ENCODE measurements around the gene SMIM12.
A peak's percentile ranks its signal among the peaks of the same experiment; 100 is the strongest.

SMIM12 gene, protein sequence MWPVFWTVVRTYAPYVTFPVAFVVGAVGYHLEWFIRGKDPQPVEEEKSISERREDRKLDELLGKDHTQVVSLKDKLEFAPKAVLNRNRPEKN

DNA sequence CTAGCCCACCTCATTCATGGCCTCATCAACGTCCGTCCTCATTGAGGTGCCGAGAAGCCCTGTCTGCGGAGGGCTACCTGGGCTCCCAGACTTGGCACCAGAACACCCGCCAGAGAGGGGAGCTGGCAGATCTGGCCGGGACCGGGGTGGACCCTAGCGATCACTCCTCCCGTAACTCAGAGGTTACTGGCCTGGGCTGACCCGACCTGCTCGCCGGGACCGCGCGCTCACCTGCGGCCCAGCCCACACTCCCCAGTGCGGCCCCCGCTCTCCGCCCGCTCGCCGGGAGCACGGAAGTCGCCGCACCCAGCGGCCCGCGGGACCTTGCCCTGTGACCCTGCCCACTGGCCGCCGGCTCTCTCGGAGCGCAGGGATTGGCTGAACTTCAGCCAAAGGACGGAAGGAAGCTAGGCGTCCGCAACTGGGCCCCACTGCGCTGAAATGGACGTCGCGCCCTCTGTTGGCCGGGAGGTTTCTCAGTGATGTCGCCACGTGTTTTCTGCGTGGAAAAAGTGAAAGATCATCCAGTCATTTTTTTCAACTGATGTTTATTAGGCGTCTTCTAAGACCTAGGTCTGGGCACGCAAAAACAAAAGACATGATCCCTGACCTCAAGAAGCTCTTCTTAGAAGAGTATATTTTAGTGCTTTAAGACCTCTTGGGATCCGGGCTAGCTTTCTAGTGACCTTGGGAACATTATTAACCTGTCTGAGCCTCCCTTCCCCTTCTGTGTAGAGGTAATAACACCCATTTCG lies at the start of gene SMIM12:
TSS of gene SMIM12 (minus strand) at position 304 of the 755 bp plus-strand sequence. CDS start 3,772 bp downstream, outside the sequence.
- peak; percentile 93 for DNase-seq

DNA sequence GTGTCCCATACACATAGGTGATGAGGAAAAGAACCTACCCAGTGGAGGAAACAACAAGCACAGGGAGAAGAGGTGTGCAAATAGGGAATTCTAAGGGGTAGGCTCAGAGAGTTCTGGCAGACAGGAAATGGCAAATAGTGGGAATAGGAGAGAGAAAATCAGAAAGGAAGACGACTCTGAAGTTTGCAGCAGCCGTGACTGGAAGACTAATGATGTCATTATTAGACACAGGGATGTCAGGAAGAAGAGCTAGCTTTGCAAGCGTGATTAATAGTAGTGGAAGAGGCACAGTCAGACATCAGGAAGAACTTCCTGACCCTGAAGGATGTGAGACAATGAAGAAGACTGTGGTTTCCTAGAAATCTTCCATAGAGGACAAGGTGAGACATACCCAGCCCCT lies 48.8 kb upstream of the SMIM12 start:
- DNase-seq = no peak

DNA sequence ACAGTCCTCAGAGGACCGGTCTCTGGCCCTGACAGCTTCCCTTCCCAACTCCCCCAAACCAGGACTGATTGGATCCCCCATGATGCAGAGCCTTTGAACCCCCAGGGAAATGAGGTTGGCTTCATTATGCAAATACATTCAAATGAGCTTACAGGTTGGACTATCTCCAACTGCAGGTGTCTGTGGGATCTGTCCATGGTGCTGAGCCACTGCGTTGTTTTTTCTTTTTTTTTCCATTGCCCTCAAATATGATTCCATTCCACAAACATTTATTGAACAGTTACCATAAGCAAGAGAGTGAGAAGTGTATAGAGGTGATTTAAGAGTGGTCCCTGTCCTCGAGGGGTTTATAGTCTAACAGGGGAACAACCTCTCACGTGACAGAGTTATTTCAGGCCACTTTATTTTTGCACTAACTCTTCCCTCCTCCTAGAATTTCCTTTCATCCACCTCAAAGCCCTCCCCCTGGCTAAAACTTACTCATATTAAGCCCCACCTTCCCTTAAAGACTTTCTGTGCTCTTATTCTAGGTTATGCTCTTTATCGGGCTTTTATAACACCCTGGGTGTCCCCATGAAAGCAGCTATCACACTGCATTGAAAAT lies 48.0 kb upstream of the SMIM12 start:
- DNase-seq = no peak

DNA sequence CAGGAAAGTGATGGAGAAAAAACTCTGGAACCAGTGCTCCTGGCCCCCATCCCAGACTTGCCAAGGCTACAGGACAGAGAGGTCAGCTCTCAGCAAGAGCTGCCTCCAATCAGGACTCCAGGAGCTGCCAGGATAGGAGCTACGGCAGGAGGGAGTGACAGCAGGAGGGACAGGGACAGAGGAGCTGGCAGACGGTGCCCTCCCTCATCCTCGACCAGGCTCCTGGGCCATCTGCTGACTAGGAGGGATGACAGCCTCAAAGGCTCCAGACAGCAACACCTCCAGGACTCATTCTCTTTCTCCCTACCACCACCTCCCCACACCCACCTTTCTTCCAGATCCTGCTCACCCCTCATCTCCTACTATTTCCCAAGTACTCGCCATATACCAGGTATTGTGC lies 47.2 kb upstream of the SMIM12 start:
- no peak for DNase-seq

DNA sequence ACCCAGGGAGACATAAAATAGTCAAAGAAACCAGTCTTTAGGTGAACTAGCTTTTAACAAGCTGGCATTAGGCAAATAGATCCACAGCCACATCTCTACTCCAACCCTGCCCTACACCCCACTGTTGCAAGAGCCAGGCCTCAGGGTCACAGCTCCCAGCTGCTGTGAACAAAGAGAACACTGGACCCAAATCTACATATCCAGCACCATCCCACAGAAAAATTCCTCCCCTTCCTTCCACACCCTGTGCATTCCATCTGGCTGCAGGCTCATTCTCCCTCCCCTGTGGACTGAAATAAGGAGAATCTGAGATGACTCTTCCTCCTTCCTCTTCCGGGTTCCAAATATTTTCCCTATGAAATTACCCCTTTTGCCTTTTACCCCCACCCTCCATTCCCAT lies 46.7 kb upstream of the SMIM12 start:
- DNase-seq = no peak

DNA sequence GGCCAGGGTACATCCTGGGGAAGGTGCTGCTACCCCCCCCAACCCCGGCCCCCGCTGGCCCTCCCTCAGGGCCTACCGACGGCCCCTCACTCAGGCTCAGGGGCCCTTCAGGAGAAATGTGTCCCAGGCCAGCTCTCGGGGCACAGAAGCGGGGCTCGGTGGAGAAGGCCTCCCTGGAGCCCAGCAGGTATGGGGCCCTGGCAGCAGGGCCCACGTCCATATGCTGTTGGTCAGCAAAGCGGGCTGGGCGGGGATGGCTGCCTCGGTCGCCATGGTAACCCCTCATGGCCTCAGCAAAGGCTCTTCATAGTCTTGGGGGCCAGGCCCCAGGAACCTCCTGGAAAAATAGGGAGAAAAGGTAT lies 45.5 kb upstream of the SMIM12 start:
- no peak for DNase-seq

DNA sequence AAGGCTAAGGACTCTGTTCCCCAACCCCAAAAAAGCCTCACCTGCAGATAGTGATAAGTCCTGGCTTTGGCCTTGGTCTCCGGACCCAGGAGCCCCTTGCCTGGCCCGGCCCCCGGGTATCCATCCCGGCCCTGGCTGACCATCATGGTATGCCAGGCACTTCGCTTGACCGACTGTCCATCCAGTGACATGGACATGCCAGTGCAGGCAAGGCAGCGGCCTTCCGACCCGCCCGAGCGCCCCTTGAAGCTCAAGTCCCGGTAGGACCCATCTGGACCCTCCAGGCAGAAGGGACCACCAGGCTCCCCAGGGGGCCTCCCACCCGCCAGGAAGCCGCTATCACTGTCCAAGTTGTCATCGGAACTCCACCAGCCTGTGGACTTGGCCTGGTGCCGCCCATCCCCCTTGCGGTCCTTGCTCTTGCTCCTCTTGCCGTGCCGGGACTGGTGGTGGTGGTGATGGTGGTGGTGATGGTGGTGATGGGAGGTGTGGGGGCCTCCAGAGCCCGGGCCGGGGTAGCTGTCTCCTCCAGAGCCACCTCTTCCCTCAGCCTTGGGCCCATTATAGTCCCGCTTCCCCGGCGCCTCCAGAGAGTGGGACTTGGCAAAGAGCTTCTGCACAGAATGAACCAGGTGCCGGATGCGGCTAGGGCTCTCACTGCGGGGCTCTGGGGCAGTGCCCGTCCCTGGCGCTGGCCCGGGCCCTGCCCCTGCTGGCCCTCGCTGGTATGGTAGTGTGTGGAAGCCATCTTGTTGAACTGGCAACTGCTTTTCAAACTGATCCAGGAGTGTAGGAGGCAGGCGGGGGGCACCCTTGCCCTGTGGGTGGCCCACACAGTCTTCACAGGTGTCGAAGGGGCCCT lies 44.9 kb upstream of the SMIM12 start:
- DNase-seq = no peak

DNA sequence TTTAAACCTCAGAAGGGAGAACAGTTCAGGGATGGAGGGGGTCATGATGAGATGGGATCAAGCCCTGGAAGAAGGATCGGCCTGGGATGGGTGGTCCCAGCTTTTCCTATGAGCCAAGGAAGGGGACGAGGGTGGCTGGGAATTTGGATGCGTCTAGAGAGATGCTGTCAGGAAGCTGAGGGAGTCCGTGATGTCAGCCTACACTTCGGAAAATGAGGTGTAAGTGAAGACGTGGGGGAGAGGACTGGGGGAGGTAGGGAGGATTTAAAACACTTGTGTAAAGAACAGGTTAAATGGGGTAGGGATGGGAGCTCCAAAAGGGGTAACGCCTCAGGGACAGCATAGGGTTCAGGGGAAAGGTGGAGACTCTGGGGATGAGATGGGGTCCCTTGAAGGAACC lies 42.4 kb upstream of the SMIM12 start:
- no peak for DNase-seq

DNA sequence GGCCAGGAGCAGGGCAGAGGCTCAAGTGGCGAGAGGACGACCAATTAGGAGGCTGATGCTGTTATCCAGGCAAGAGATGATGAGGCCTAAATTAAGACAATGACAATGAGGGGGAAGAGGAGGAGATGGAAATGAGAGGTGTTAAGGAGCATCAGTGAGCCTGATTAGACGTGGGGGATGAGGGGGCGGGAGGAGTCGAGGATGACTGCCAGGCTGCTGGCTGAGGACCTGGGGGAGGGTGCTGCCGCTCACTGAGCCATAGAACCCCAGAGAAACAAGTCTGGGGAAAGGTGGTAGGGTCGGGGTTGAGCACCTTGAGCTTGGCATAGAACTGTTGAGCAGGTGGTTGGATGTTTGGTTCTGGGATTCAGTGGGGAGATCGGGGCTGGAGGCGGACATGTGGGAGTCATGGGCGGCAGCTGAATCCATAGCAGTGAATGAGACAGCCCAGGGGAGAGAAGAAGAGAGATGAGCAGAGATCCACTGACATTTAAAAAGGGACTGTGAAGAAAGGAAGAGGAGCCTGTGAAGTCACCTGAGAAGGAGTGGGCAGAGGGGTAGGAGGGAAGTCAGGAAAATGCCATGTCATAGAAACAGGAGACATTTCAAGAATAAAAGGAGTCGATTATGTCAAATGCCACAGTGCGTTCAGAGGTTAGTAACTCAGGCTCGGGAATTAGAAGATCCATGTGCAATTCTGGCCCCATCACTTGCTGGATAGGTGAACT lies 41.4 kb upstream of the SMIM12 start:
- DNase-seq = no peak

DNA sequence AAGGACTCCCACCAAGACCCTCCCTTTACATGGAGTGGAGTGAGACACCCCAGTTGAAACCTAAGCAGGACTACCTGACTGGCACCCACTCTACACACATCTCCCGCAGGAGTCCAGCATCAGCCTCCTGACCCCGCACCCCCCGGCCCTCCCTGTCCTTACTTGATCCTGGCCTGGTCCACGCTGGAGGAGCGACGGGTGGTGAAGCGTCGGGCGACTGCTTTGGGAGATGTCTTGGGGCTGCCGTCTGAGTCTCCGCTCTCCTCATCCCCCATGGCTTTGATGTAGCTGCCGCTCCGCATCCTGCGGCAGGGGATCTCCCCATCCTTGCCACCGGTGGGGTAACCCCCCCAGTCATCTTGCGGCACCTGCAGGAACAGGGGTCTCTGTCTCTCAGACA lies 40.4 kb upstream of the SMIM12 start:
- no peak for DNase-seq

DNA sequence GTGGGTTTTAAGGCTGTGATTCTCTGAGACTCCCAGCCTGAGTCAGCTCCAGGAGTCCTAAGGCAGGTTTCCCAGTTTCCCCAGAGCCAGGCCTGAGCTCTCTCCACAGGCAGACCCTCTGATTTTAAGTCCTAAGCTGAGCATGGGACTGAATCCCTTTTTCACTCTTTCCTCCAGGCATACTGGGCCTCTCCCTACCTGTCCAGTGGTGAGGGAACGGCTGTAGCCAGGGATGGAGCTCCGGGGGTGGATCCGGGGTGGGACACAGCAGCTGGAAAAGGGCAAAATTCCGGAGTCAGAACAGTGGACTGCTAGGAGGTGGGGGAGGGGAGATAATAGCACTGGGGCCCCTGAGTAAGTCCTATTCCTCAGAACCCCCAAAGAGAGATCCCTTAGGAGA lies 39.9 kb upstream of the SMIM12 start:
- no peak for DNase-seq

DNA sequence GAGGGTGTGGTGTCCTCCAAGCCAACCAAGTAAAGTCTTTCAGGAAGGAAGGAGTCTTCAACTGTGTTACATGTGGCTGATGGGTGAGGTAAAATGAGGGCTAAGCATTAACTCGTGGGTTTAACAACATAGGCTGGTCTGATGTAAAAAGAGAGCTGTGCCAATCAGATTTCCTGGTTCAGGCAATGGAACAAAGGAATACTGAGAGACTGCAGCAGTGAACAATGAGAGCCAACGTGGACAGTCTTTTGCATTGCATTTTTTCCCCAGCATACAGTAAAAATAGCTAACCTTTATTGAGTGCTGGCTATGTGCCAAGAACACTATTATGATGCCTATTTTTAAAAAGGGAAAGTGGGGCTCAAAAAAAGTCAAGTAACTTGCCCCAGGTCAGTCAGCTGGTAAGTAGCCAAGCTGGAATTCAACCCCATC lies 38.8 kb upstream of the SMIM12 start:
- no peak for DNase-seq

DNA sequence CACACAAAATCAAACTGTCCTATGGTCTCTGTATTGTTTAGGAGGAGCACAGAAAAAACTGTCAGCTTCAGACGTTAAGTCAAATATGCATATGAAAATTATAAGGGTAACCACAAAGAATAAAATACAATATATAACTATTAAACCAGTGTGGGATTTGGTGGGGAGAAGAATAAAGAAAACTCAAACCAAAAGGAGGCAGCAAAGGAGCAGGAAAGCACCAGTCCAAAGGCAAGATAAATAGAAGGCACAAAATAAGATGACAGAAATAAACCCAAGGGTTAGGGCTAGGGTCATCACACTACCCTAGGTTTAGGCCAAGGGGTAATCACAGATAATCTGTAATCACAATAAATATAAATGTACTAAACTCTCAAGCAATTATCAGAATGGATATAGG lies 37.1 kb upstream of the SMIM12 start:
- DNase-seq = no peak

DNA sequence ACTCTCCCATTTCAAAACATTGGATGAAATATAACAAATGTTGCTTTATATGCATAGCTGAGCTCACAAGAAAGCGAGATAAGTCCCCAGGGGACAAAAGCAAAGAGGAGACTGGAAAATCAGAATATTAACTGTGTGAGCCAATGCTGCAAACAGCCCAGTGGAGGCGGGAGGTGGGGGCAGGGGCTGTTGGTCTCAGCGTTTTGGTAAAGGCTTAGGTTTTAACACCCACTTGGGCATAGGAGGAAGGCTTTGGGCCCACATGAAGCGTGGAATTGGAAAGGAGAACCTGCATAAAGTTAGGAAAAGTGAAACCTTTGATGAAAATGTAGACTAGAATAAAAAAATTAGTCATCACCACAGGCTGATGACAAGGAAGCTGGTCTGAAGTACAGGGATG lies 30.2 kb upstream of the SMIM12 start:
- DNase-seq = no peak

DNA sequence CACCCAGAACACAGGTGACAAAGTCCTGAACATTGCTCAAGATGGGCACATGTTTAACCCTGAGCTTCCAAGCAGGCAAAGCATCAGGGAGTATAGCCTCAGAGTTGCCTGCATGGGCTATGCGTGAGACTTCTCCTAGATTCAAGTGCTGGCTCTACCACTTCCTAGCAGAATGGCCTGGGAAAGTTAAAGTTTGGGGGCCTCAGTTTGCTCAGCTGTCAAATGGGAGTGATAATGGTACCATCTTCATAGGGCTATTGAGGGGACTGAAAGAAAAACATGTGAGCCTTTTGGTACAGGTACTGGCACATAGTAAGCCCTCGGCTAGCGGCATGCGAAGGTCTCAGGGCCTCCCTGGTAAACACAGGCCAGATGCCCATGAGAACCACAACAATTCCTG lies 28.0 kb upstream of the SMIM12 start:
- DNase-seq = no peak

DNA sequence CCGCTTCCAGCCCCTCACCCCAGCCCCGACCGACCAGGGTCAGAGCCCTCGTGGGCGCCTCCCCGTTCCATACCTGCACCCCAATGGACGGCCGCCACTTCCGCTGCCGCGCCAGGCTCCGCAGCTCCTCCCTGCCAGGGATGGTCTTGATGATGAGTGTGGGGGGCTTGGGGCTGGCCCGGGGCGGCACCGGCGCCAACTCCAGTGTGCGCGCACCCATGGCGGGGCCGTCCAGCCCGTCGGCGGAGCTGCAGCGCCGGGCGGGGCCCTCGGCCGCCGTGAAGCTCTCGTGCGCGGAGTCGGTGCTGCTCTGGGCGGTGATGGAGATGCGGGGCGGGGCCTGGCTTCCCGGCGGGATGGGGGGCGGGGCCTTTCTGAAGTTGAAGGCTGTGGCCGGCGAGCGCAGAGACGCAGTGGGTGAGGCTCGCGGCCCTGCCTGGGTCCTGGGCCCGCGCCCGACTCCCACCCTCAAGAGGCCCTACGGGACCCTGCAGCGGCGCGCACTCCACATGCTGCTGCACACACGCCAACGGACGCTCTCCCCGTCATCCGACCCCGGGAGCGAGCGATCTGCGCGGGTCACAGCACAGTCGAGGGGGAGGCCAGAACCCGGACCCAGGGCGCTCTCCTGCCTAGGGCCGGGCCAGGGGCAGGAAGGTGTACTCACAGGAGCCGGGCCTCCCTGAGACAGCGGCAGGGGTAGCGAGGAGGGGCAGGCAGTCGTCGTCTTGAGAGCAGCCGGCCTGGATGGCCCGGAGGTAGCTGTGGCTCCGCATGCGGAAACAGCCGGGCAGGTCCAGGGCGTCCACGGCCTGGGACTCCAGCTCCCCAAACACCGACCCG lies 26.1 kb upstream of the SMIM12 start:
- no peak for DNase-seq

DNA sequence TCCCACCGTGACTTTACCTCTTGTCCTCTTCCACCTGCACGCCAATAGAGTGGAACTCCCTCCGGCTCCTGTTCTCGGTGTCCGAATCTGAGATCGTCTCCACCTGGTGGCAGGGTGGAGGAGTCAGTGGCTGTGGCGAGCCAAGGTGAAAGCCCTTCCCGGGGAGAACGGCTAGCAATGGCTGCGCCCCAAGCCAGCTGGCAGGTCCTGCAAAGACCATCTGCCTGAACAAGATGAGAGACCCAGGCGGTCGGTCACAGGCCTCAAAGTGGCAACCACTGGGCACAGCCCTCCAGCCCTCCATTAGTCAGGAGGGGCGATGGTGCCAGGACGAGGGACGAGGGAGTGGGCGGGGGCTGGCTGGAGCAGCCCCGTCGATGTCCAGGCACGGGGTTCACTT lies 25.4 kb upstream of the SMIM12 start:
- DNase-seq = no peak

DNA sequence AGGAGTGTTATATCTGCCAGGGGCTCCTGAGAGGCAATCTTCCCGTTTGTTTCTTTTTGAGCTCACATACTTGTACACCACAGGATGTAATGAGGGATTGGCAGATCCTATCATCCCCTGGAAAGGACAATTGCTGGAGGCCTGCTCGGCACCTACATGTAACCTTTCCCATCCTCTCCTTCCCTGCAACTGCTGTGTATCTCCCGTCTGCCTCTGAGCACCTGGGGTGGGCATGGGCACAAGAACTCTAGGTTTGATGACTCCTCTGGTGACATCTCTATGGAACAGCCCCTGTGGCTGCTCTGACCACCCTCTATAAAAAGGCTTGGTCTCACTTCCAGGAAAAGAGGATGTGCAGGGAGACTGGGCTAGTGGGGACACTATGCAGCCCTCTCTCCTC lies 25.0 kb upstream of the SMIM12 start:
- no peak for DNase-seq

DNA sequence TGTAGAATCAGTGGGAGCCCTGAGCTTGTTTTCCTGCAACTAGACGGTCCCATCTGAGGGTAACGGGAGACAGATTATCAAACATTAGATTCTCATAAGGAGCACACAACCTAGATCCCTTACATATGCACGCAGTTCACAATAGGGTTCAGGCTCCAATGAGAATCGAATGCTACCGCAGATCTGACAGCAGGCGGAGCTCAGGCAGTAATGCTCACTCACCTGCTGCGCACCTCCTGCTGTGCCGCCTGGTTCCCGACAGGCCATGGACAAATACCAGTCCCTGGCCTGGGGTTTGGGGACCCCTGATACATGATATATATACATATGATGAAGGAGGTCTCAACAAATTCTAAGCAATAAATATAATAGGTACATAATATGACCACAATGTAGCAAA lies 19.7 kb upstream of the SMIM12 start:
- DNase-seq = no peak

DNA sequence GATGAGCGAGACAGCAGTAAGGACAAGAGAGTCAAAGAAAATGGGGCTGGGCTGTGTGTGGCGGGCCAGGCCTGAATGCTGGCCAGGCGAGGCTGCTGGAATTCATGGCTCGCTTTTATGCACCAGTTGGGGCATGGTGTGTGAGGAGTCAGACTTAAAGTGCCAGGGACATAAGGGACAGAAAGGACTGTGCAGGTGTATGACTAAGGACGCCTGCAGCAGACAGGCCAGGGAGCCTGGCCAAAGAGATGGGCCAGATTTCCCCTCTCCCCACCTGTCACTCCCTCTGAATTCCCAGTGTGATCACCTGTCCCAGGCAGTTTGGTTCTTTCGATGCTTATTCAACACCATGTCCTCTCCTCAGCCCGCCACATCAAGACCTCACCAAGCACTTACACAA lies 16.9 kb upstream of the SMIM12 start:
- DNase-seq = no peak

DNA sequence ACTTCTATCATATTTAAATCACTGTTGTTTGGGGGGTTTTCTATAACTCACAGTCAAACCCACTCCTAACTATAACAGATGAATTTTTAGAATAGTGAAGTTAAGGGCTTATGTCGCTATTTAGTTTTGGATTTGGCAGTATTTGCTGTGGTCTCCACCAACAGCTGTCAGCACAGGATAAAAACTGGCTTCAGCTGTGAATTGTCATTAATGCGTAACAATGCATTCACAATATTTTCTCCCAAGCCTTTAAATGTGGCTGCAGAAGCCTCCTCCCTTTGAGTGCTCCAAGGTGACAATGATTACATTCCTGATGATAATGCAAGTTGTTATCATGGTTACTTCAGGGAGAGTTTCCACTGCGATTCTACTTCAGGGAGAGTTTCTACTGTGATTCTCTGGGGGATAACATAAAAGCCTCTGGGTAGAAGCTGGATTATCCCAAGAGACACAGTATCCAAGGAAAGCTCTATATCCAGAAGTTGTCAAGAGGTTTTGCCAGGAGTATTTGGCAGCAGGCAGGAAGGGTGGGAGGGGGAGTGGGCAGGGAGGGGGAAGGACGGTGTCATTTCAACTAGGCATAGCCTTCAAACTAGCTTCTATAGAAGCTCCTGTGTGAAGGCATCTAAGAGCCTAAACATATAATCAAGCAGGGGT lies 14.9 kb upstream of the SMIM12 start:
- DNase-seq = no peak

DNA sequence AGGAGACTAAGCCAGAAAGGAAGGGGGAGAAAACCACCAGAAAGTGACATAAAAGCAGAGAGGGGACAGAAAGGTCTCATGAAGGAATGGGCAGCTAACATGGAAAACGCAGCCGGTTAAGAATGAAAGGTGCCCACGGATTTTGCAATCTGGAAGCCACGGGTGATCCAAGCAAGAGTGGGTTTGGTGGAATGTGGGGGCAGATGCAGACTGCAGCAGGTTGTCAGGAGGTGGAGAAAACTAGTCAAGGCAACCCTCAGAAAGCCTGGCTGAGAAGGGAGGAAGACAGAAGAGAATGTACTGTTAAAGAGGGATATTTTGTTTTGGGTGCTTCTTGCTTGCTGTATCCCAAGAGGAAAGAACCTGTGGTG lies 12.6 kb upstream of the SMIM12 start:
- DNase-seq = no peak

All from NCI-H1092 (cell line).